ENCODE results near the gene SLC39A3. TPM values are rescaled to one million over a fixed set of nuclear protein-coding genes. Genes with fewer than 3 reads are reported as not detected.
"Not testable (repeated sequence)": the region's sequence is repeated elsewhere in the genome, so short reads cannot be mapped to it uniquely, and the experiment has no call there.

Gene SLC39A3
- total RNA-seq, 1 donor from 2014 or later = 24.9 TPM

DNA sequence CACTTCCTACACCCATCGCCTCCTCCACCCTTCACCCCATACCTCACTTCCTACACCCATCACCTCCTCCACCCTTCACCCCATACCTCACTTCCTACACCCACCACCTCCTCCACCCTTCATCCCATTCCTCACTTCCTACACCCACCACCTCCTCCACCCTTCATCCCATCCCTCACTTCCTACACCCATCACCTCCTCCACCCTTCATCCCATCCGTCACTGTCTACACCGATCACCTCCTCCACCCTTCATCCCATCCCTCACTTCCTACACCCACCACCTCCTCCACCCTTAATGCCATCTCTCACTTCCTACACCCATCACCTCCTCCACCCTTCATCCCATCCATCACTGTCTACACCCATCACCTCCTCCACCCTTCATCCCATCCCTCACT, 26.6 kb downstream of the SLC39A3 start:
- DNase-seq (ENCODE audit: low spot score in 2 of 2); FAIRE-seq: not testable (repeated sequence)

DNA sequence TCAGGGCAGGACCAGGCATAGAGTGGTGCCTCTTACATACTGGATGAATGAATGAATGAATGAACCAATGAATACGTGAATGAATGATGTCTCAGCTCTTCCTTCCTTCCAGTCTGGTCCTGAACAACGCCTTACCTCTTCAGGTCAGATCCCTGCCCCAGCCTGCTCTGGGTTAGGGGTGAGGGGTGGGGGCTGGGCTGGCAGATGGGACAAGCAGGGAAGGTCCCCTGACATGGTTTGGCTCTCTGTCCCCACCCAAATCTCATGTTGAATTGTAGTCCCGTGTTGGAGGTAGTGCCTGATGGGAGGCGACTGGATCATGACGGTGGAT, 28.0 kb downstream of the SLC39A3 start:
- FAIRE-seq (no peak), DNase-seq (ENCODE audit: low spot score in 2 of 2) (no peak)

DNA sequence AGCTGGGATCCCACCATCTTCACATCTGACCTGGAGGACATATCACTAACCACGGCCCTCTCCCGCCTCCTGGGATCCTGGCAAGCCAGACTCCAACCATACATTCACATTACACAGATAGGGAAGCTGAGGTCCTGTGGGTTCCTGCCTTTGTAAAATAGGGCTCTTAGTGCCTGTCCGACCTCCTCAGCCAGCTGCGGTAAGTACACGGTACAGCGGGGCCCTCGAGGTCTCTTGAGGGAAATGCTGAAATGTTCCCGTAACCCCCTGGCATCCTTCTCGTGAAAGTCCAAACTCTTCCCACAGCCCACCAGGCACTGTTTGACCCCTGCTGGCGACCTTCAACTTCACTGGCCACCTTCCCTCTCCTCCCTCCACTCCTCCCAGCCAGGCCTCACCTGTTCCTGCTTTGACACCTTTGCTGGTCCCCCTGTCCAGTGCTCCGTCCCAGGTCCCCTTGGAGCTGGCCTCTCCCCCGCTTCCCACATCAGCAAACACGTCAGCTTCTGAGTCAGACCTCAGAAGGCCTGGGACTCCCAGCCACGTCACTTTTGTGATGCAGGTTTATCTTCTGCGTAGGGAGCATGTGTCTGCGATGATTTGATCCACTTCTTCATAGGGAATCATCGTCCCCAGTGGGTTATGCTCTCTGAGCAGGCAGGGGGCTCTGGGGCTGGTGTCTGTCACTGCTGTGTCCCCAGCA, 28.5 kb downstream of the SLC39A3 start:
- DNase-seq (ENCODE audit: low spot score in 2 of 2) (no peak), FAIRE-seq (no peak)

DNA sequence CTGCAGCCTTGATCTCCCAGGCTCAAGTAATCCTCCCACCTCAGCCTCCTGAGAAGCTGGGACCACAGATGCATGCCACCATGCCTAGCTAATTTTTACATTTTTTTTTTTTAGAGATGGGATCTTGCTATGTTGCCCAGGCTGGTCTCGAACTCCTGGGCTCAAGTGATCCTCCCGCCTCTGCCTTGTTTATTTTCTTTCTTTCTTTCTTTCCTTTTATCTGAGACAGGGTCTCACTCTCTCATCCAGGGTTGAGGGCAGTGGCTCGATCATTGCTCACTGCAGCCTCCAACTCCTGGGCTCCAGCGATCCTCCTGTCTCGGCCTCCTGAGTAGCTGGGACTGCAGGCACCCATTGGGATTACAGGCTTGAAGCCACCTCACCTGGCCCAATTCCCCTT, 33.6 kb downstream of the SLC39A3 start:
- FAIRE-seq = no peak
- no peak for DNase-seq (ENCODE audit: low spot score in 2 of 2)

DNA sequence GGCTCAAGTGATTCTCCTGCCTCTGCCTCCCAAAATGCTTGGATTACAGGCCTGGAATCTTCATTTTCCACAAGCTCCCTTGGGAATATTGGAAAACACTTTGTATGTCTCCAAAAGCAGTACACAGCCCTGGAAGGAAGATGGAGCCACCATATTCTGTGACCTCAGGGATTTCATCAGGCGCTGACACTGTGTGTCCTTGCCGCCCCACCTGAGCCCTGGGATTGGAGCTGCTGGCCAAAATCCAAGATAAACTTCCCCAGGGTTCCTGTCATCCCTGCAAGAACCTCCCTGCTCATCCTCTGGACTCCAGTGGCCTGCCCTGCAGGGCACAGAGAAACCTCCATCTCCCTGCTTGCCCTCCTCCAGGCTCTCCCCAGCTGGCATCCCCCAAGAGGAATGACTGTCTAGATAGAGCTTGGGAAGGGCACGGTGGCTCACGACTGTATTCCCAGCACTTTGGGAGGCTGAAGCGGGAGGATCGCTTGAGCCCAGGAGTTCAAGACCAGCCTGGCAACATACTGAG, 36.1 kb downstream of the SLC39A3 start:
- FAIRE-seq (no peak), DNase-seq (ENCODE audit: low spot score in 2 of 2) (no peak)

DNA sequence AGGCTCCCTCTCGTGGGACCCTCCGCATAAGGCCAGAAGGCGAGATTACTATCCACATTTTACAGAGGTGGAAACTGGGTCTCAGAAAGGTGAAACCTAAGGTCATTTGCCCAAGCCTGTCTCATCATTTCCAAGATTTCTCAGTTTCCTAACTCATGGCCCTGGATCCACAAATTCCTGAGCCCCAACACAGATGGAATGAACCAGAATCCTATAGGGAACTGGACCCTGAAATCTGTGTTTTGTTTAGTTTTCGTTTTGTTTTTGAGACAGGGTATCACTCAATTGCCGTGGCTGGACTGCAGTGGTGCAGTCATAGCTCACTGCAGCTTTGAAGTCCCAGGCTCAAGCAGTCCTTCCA, 36.8 kb downstream of the SLC39A3 start:
- DNase-seq (ENCODE audit: low spot score in 2 of 2) (no peak), FAIRE-seq (no peak)

DNA sequence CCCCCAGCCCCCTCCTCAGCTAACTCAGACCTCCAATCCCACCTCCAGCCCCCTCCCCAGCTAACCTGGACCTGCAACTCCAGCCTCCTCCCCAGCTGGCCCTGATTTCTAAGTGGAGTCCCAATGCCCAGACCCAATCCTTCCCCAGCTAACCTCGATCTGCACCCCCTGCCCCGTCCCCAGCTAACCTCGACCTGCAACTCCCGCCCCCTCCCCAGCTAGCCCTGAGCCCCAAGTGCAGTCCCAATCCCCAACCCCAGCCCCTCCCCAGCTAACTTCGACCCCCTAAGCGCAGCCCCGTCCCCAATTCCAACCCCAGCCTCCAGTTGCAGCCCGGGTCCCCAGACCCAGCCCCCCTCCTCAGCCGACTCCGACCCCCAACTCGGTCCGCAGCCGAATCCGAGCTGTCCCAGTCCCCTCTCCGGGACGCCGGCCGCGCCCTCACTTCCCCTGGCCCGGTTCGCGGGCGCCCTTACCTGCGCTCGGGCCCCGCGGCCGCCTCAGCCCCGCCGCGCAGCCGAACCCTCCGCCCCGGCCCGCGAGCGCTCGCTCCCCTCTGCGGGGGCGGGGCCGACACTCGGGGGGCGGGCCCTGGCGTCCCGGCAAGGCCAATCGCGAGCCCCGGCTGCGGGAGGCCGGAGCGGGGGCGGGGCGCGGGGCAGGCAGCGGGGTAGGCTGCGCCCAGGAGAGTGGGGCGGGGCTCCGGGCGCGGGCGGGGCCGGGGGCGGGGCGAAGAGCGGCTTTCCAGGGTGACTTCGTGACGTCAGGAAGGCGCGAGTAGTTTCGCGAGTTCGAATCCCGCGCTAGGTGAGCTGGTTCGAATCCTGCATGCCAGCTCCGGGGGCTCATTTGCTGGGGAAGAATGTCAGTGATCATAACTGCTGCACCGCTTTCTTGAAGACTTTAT, 37.4 kb downstream of the SLC39A3 start, which contains the start of gene GNG7:
GNG7 (minus strand) TSS at position 525 of the 907 bp plus-strand sequence. CDS start 182,006 bp downstream, outside the sequence.
- DNase-seq (ENCODE audit: low spot score in 2 of 2) (peak; percentile 99 to 100), FAIRE-seq (no peak)

DNA sequence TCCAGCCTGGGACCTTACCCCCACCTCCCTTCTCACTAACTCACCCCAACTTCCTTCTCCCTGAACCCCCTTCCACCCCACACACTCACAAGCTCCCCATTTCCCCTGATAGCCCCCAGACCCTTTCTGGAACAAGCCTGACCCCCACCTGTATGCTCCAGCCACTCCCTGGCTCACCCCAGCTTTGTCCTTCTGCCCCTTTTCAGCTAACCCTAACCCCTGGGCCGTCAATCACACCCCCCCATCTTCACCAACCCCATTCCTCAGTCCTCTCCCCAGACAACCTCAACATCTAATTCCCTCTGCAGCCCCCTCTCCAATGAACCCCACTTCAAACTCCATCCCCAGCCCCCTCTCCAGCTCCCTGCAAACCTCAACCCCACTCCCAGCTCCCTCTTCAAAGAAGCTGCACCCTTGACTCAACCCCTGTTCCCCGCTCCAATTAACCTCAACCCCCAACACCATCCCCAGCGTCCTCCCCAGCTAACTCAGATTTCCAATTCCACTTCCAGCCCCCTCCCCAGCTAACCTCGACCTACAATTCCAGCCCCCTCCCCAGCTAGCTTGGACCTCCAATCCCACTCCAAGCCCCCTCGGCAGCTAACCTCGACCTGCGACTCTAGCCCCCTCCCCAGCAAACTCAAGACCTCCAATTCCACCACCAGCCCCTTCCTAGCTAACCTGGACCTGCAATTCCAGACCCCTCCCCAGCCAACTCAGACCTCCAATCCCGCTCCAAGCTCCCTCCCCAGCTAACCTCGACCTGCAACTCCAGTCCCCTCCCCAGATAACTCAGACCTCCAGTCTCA, 38.3 kb downstream of the SLC39A3 start:
- no peak for FAIRE-seq
- no peak for DNase-seq (ENCODE audit: low spot score in 2 of 2)

DNA sequence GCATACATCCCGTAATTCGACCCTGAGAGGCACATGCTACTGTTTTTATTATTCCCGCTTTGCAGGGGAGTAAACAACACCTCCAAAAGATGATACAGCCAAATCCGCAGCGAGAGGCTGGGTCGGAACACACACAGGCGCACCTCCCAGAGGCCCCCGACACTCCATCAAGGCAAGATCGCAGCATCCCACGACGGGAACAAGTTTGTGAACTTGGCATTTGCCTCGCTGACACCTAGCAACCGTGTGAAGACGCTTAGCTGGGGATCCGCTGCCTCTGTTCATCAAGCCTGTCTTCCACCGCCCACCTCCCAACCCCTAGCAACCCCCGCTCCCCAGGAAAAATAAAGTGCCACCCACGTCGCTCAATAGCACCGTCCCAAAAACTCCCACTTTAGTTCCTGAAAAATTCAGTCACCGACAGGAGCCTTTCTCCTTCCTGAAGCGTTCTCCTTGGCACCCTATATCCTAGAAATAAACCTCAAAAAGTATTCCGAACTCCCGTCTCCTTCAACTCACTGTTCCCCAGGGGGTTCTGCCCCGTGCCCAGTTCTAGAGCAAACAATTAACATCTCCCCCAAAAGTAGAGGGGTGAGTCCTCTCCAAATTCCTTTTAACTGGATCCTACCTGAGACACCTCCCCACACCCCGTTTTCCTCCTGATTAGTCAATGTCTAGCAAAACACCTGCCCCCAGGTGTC, 39.0 kb downstream of the SLC39A3 start:
- FAIRE-seq = no peak
- DNase-seq (ENCODE audit: low spot score in 2 of 2) = peak in 1 of 2 donors; percentile 58

DNA sequence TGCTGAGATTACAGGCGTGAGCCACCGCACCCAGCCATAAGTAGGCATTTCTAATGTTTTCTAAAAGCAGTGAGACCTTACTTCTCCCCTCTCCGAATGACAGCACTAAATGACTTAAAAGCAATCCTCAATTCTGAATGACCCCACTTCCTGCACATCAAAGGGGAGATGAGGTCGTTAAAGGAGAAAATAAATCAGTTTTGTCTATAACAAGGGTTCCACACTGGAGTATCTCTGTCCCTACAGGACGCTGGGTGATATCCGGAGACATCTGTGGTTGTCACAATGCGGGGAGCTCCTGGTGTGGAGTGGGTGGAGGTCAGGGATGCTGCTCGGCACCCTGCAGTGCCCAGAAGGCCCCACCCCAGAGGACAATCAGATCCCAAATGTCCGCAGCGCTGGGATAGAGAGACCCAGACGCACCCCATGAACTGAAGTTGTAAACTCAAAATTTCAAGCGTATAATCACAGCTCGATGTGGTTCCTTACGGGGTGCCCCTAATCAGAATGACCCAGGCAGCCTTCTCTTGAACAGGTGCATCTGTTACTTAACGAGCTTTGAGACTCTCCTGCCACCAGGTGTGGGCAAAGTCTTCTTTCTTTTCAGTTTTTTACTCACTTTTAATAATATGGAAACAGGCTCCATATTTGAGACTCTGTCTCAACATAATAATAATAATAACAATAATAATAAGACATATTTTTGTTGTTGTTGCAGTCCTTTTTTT, 40.2 kb downstream of the SLC39A3 start:
- DNase-seq (ENCODE audit: low spot score in 2 of 2) (no peak), FAIRE-seq (no peak)

DNA sequence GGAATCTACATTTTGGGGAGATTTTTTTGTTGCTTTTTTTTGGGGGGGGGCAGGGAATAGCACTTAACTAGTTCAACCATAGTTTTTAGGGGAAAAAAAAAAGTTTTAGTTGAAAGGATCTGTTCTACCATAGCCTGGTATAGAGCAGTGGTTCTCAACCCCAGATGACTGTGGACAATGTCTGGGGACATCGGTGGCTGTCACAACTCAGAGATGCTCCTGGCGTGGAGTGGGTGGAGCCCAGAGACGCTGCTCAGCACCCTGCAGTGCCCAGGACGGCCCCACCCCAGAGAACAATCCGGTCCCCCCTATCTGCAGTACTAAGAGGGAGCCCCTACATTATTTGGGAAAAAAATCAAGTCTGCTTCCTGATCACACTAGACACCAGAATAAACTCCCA, 45.6 kb downstream of the SLC39A3 start:
- DNase-seq (ENCODE audit: low spot score in 2 of 2) = no peak
- FAIRE-seq = no peak

DNA sequence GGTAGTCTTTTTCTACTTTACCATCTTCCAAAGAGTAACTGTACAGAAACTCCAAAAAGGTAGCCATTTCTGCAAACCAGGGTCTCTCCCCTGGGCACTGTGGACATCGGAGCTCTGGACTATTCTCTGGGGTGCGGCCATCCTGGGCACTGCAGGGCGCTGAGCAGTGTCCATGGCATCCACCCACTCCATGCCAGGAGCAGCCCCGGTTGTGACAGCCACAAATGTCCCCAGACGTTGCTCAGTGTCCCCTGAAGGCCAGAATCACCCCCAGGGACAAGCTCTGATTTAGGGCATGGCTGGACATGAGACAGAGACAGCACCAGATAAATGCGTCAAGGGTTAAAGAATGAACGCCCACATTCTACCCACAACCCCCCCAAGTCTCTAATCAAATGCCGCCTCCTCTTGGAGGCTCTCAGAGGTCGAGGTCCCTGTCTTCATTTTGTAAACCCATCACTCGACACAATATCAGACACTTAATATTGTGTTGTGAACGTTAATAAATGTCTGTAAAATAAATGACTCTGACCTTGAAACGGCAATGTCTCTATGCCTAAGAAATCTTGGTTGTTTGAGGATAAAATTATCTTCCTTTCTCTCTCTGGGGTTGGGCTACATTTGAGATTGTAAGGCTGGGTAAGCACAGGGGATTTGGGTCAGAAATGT, 46.2 kb downstream of the SLC39A3 start:
- DNase-seq (ENCODE audit: low spot score in 2 of 2) (no peak), FAIRE-seq (no peak)

DNA sequence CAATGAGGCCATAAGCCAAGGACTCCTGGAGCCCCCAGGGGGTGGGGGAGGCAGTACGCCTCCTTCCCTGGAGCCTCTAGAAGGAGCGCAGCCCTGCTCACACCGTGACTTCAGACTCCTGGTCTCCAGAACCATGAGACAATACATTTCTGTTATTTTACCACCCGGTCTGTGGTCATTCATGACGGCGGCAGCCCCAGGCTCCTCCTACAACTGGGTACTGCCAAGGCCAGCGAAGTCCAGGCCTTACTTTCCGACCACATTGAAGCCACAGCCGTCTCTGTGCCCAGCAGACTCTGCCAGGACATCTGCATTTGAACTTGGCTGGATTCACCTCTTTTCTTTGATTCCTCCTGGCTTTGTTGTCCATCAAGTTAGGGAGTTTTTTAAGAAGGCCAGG, 47.9 kb downstream of the SLC39A3 start:
- no peak for FAIRE-seq

DNA sequence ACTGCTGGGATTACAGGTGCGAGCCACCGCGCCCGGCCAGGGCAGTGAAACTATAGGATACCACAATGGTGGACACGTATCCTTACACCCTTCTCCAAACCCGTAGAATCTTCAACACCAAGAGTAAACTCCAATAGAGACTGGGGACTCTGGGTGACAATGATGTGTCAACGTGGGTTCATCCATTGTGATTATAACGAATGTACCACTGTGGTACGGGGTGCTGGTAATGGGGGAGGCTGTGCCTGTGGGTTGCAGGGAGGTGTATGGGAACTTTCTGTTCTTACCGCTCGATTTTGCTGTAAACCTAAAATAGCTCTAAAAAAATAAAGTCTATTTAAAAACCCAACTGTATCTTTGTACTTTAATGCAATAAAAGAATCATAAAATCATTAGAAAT, 49.0 kb downstream of the SLC39A3 start:
- no peak for FAIRE-seq

More for the DNA sequence above, 47.9 kb downstream of the SLC39A3 start:
- no peak for DNase-seq (ENCODE audit: low spot score in 2 of 2)

DNA sequence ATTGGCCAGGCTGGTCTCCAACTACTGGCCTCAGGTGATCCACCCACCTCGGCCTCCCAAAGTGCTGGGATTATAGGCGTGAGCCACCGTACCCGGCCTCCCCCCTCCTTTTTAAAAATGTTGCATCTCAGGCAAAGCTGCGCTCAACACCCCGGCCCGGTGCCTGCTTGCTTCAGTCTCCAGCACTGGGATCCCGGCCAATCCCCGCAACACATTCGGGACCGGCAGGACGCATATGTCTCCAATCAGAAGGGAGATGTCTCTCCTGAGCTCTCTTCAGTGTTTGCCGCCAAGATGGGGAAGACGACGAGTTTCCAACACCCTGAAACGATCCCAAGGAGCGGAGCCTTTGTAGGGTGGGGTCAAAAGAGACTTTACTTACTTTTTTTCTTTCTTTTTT, 53.5 kb downstream of the SLC39A3 start:
- DNase-seq (ENCODE audit: low spot score in 2 of 2) (no peak), FAIRE-seq (no peak)

More for the DNA sequence above, 49.0 kb downstream of the SLC39A3 start:
- DNase-seq (ENCODE audit: low spot score in 2 of 2) = no peak

DNA sequence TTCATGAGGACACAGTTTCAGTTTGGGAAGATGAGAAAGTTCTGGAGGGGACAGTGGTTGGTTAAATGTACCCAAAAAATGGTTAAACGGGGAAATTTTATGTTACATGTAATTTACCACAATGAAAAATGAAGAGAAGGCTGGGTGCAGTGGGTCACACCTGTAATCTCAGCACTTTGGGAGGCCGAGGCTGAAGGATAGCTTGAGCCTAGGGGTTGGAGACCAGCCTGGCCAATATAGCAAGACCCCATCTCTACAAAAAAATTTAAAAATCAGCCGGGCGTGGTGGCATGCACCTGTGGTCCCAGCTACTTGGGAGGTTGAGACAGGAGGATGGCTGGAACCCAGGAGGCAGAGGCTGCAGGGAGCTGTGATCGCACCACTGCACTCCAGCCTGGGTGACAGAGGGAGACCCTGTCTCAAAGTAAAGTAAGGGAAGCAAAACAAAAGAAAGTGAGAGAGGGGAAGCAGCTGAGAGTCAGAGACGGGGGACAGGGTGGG, 54.6 kb downstream of the SLC39A3 start:
- no peak for FAIRE-seq
- no peak for DNase-seq (ENCODE audit: low spot score in 2 of 2)

DNA sequence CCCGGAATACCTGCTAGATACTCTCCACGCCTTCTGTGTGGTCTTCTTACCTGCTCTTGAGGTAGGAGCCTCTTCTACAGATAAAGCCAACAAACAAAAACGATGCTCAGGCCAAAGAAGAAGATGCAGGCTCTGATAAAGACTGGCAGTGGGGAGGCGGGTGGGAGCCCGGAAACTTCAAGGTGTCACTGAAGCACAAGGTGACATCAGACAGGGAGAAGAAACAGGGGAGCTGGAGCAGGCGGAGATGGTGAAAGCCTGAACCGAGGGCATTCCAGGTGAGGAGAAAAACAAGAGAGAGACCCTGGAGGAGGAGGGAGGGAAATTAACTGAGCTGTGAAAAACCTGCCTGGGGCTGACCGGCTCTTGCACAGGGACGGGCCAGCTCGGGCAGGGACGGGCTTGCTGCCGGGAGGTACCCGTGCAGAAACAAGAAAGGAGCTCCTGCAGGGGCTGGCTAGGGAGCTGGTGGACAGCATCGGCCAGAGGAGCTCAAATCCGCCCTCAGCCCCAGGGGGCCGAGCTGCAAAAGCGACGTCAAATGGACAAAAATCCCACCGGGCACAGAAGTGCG, 56.3 kb downstream of the SLC39A3 start:
- DNase-seq (ENCODE audit: low spot score in 2 of 2) = no peak
- no peak for FAIRE-seq
